ENCODE results near the gene KDM2A. TPM values are rescaled to one million over a fixed set of nuclear protein-coding genes. Genes with fewer than 3 reads are reported as not detected.

Gene KDM2A
- total RNA-seq, 1 experiment from 2014 or later, result 121 TPM

DNA sequence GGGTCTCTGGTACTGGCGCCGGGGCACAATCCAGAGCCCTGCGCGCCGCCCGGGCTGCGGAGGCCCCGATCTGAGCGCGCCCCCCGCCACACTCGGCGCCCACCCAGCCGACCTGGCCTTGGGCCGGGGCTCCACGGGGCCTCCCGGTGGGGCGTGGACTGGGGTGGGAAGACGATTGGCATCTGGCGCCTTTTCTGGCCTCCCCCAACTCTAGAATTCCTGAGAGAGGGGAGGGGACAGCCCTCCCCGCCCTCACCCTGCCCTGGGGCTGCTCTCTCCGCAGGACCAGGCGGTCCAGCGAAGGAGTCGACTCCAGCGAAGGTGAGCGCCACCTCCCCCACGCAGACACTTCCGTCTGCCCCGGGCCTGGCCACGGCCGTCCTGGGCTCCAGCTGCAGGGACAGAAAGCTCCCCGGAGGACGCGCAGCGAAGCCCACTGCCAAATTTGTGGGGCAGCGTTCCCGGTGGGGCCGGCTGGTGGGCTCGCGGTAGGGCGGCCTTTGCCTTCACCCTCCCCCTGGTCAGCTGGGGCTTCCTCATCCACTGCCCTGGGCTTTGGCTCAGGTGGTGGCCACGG, 184.9 kb downstream of the KDM2A start:
- intact Hi-C loops (cut with micrococcal nuclease; ENCODE audit: unreplicated experiment), result no loop called here
- DNase-seq (ENCODE audit: low spot score), result no peak
- BruUV-seq (replicated peaks), result no TSS peak

DNA sequence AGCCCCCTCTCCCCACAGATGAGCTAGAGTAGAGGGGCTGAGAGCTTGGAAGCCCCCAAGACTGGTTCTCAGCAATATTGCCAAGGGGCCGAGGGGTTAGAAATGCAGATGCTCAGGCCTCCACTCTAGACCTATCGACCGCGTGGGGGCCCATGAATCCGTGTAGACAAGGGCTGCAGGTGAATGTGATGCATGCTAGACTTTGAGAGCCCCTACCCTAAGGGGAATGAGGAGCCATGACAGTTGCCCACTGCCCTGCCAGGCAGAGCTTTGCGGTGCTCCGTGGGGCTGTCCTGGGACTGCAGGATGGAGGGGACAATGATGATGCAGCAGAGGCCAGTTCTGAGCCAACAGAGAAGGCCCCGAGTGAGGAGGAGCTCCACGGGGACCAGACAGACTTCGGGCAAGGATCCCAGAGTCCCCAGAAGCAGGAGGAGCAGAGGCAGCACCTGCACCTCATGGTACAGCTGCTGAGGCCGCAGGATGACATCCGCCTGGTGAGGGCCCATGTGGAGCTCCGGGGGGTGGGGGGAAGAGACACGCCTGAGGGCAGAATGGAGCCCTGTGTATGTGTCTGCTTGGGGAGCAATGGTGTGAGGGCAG, 185.5 kb downstream of the KDM2A start:
- Histone ChIP-seq H3K27ac (ENCODE audit: low read depth, low read length, poor library complexity, severe bottlenecking) (no peak overlapping the region), H3K4me1 (ENCODE audit: insufficient read depth, low read length, poor library complexity, severe bottlenecking) (peaks cover 10% of the 10 kb centered on the region), H3K36me3 (ENCODE audit: insufficient read depth, low read length, poor library complexity, severe bottlenecking) (peaks cover 29% of the 10 kb centered on the region), H3K4me3 (ENCODE audit: low read depth, low read length, poor library complexity, severe bottlenecking) (peak overlapping the region; percentile 60), H3K9me3 (ENCODE audit: low read depth, low read length, poor library complexity, severe bottlenecking) (no peaks in the 10 kb centered on the region), H3K27me3 (replicated peaks; ENCODE audit: insufficient read depth, low read depth, low read length, poor library complexity) (no peaks in the 10 kb centered on the region)
- ChIA-PET CTCF (no interaction called here), POLR2A (ENCODE audit: low non-redundant PET) (no interaction called here)
- TF ChIP-seq, protein P1, sequence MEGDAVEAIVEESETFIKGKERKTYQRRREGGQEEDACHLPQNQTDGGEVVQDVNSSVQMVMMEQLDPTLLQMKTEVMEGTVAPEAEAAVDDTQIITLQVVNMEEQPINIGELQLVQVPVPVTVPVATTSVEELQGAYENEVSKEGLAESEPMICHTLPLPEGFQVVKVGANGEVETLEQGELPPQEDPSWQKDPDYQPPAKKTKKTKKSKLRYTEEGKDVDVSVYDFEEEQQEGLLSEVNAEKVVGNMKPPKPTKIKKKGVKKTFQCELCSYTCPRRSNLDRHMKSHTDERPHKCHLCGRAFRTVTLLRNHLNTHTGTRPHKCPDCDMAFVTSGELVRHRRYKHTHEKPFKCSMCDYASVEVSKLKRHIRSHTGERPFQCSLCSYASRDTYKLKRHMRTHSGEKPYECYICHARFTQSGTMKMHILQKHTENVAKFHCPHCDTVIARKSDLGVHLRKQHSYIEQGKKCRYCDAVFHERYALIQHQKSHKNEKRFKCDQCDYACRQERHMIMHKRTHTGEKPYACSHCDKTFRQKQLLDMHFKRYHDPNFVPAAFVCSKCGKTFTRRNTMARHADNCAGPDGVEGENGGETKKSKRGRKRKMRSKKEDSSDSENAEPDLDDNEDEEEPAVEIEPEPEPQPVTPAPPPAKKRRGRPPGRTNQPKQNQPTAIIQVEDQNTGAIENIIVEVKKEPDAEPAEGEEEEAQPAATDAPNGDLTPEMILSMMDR (conservative IDR thresholded peaks at IDR 0.05; ENCODE audit: low read depth, low read length), result no peak
- no peak for TF ChIP-seq EZH2 (IDR thresholded peaks at IDR 0.05; ENCODE audit: borderline replicate concordance, low read depth, low read length, poor library complexity, severe bottlenecking)
- no TSS peak for BruUV-seq (replicated peaks)
- no peak for DNase-seq (ENCODE audit: low spot score)
- intact Hi-C loops (cut with micrococcal nuclease; ENCODE audit: unreplicated experiment), result no loop called here

More for the DNA sequence above, 184.9 kb downstream of the KDM2A start:
- H3K27me3 ChIP-seq (replicated peaks; ENCODE audit: insufficient read depth, low read depth, low read length, poor library complexity), result no peaks in the 10 kb centered on the region
- TF ChIP-seq, protein P1 (conservative IDR thresholded peaks at IDR 0.05; ENCODE audit: low read depth, low read length), result no peak
- no peak for TF ChIP-seq EZH2 (IDR thresholded peaks at IDR 0.05; ENCODE audit: borderline replicate concordance, low read depth, low read length, poor library complexity, severe bottlenecking)
- H3K27ac ChIP-seq (ENCODE audit: low read depth, low read length, poor library complexity, severe bottlenecking), result peak overlapping the region; percentile 72
- H3K4me3 ChIP-seq (ENCODE audit: low read depth, low read length, poor library complexity, severe bottlenecking), result peak overlapping the region; percentile 60
- H3K4me1 ChIP-seq (ENCODE audit: insufficient read depth, low read length, poor library complexity, severe bottlenecking), result peaks cover 10% of the 10 kb centered on the region
- ChIA-PET CTCF (no interaction called here), POLR2A (ENCODE audit: low non-redundant PET) (no interaction called here)
- no peaks in the 10 kb centered on the region for H3K9me3 ChIP-seq (ENCODE audit: low read depth, low read length, poor library complexity, severe bottlenecking)
- H3K36me3 ChIP-seq (ENCODE audit: insufficient read depth, low read length, poor library complexity, severe bottlenecking), result peaks cover 36% of the 10 kb centered on the region

DNA sequence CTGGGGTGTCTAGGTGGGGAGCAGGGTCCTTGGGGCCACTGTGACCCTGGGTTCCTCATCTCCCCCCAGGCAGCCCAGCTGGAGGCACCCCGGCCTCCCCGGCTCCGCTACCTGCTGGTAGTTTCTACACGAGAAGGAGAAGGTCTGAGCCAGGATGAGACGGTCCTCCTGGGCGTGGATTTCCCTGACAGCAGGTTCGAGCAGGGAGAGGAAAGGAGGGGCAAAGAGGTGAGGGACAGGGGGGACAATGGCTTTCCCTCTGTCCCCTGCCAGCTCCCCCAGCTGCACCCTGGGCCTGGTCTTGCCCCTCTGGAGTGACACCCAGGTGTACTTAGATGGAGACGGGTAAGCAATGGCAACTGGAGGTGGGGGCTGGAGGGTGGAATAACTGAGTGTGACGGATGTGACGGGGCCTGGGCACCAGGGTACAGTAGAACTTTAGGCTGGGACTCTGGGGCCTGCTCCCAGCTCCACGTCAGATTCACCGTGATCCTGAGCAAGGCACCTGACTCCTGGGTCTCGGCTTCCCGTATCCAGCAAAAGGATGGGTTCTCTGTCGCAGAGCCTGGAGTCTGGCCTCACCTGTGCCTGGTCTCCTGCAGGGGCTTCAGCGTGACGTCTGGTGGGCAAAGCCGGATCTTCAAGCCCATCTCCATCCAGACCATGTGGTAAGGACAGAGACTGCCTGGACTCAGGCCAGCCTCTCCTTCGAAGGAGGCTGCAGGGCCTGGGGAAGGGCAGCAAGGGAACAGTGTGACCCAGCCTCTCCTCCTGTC, 187.9 kb downstream of the KDM2A start:
- TF ChIP-seq, protein P1 (conservative IDR thresholded peaks at IDR 0.05; ENCODE audit: low read depth, low read length), result no peak
- no peak for TF ChIP-seq EZH2 (IDR thresholded peaks at IDR 0.05; ENCODE audit: borderline replicate concordance, low read depth, low read length, poor library complexity, severe bottlenecking)
- DNase-seq (ENCODE audit: low spot score), result no peak
- BruUV-seq (replicated peaks), result no TSS peak
- H3K36me3 ChIP-seq (ENCODE audit: insufficient read depth, low read length, poor library complexity, severe bottlenecking), result peaks cover 7% of the 10 kb centered on the region
- CTCF ChIA-PET, result no interaction called here
- H3K4me3 ChIP-seq (ENCODE audit: low read depth, low read length, poor library complexity, severe bottlenecking), result no peak overlapping the region
- no peak overlapping the region for H3K27ac ChIP-seq (ENCODE audit: low read depth, low read length, poor library complexity, severe bottlenecking)
- H3K27me3 ChIP-seq (replicated peaks; ENCODE audit: insufficient read depth, low read depth, low read length, poor library complexity), result no peaks in the 10 kb centered on the region
- H3K9me3 ChIP-seq (ENCODE audit: low read depth, low read length, poor library complexity, severe bottlenecking), result no peaks in the 10 kb centered on the region
- intact Hi-C loops (cut with micrococcal nuclease; ENCODE audit: unreplicated experiment), result no loop called here
- POLR2A ChIA-PET (ENCODE audit: low non-redundant PET), result interaction anchor here (0.7 kb wide), 1 partner anchor 41 kb away, joined by 6 read pairs; the partner anchor contains the start of gene GRK2
- peaks cover 10% of the 10 kb centered on the region for H3K4me1 ChIP-seq (ENCODE audit: insufficient read depth, low read length, poor library complexity, severe bottlenecking)
